Kidney (tissue), 14 donors: ENCODE measurements around the gene PPP2R3C. TPM values are rescaled to one million over a fixed set of nuclear protein-coding genes. Genes with fewer than 3 reads are reported as not detected.

Experiments used
- DNase-seq, 5 donors: peaks; one replicate each; pipeline ENCODE4 v3.0.0-alpha.2; 2013 to 2020
- FAIRE-seq: peaks from 2 replicates; lab custom pipeline; 2012; peaks lifted over from hg19 to GRCh38; lab: Jason Lieb, UNC
- H3K27ac ChIP-seq, 2 donors: one replicate each; pipeline ENCODE4 v1.7.0; 2013; ENCODE audit warnings: low read depth in 2 of 2, low read length in 2 of 2, inconsistent platforms in 1 of 2
- H3K27me3 ChIP-seq: one replicate; pipeline ENCODE4 v1.7.1; 2013; ENCODE audit warnings: low read length, inconsistent platforms; ENCODE audit not compliant: control insufficient read depth, insufficient read depth
- H3K36me3 ChIP-seq, 3 donors: one replicate each; pipeline versions ENCODE4 v1.7.0 to v1.7.1; 2013; ENCODE audit warnings: low read length in 3 of 3, control low read depth in 1 of 3, inconsistent platforms in 1 of 3; ENCODE audit not compliant: insufficient read depth in 3 of 3, control insufficient read depth in 2 of 3
- H3K4me1 ChIP-seq, 3 donors: one replicate each; pipeline versions ENCODE4 v1.7.0 to v1.7.1; 2013; ENCODE audit warnings: low read length in 3 of 3, inconsistent platforms in 1 of 3, low read depth in 1 of 3; ENCODE audit not compliant: control insufficient read depth in 2 of 3, insufficient read depth in 2 of 3
- H3K4me3 ChIP-seq, 3 donors: one replicate each; pipeline versions ENCODE4 v1.7.0 to v1.8.1; 2013; ENCODE audit warnings: low read length in 3 of 3, control low read depth in 1 of 3, inconsistent platforms in 1 of 3
- H3K9ac ChIP-seq, 3 donors: one replicate each; pipeline versions ENCODE4 v1.7.0 to v1.7.1; 2013; ENCODE audit warnings: low read length in 3 of 3, control low read depth in 1 of 3, inconsistent platforms in 1 of 3
- H3K9me3 ChIP-seq, 3 donors: one replicate each; pipeline versions ENCODE4 v1.7.0 to v1.7.1; 2013; ENCODE audit warnings: low read length in 3 of 3, control low read depth in 1 of 3, inconsistent platforms in 1 of 3; ENCODE audit not compliant: control insufficient read depth in 2 of 3, insufficient read depth in 1 of 3
- intact Hi-C: fragments of 100-400 bp; cut with DNase I; formaldehyde crosslinking; loops from one replicate; pipeline ENCODE4 v1.11.1; 2022
- polyA plus RNA-seq: library from polyadenylated mRNA; stranded (reverse); fragments of 350-450 nt; fragmentation: Illumina TruSeq; extraction: RNeasy Lipid Tissue Mini Kit (QIAGEN cat#74804); gene quantifications from one replicate; pipeline ENCODE4 v1.2.3, GENCODE V29; 2014; ENCODE audit warnings: low read depth, low replicate concordance; ENCODE audit not compliant: insufficient read depth
- total RNA-seq: library from RNA; stranded (reverse); fragmentation: NEBNext Ultra II Directional; extraction: Animal tissue kit (Norgen Biotek cat#: 25700); gene quantifications from one replicate; pipeline ENCODE4 v1.2.1, GENCODE V29; 2021
- TF ChIP-seq, protein P1 (sequence below): IDR thresholded peaks from 3 replicates; pipeline ENCODE4 v1.5.1; 2012; ENCODE audit warnings: mild to moderate bottlenecking, moderate library complexity, borderline replicate concordance; ENCODE audit not compliant: insufficient read depth; ENCODE audit errors: extremely low read depth
- donor health status: control.
- donor health status: control.
- donor health status: control.
- donor health status: control.
- donor health status: control.
- donor health status: DM: yes; HTN: yes; CAD: no.
- donor health status: Normal renal cell carcinoma (clear cell type).

PPP2R3C gene
- total and polyA plus RNA-seq, 2 donors from 2014 or later: 24.8 to 33.7 TPM

DNA sequence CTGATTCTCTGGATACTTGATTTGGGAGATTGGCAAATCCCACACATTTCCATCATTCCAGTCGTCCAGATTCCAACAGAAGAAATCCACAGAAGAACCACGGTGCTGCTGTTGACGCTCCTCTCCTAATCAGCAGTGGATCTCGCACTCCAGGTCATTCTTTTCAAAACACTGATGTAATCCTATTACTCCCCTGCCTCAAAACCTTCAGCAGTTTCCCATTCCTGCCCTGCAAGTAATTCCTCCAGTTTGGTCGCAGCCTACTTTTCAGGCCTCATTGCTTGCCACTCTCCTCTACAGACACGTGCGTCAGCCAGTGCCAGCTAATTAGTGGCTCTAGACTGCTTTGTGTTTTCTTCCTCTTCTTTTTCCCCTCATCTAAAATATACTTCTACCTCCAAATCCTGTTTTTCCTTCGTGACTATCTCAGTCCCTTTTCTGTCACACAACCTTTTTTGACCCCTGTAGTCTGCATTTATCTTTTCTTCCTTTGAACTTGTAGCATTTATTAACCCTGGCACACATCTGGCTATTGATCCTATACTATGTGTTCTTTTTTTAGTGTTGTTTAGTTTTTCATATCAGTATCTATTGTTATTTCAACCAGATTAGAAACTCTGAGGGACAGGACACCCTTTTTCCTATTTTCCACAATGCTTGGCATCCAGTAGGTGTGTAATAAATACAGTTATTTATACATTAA is 37.3 kb upstream of the PPP2R3C start:
- peaks cover 0 to 10% (median 0%) of the 10 kb centered on the region in 3 donors for H3K4me1 ChIP-seq
- H3K9ac ChIP-seq: no peak overlapping the region
- DNase-seq (peak in 4 of 5 donors; percentile 44 to 83 (median 68)), FAIRE-seq (no peak)
- H3K4me3 ChIP-seq: no peak overlapping the region
- TF ChIP-seq, protein P1, sequence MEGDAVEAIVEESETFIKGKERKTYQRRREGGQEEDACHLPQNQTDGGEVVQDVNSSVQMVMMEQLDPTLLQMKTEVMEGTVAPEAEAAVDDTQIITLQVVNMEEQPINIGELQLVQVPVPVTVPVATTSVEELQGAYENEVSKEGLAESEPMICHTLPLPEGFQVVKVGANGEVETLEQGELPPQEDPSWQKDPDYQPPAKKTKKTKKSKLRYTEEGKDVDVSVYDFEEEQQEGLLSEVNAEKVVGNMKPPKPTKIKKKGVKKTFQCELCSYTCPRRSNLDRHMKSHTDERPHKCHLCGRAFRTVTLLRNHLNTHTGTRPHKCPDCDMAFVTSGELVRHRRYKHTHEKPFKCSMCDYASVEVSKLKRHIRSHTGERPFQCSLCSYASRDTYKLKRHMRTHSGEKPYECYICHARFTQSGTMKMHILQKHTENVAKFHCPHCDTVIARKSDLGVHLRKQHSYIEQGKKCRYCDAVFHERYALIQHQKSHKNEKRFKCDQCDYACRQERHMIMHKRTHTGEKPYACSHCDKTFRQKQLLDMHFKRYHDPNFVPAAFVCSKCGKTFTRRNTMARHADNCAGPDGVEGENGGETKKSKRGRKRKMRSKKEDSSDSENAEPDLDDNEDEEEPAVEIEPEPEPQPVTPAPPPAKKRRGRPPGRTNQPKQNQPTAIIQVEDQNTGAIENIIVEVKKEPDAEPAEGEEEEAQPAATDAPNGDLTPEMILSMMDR: no peak
- no peak overlapping the region for H3K27ac ChIP-seq
- H3K36me3 ChIP-seq: peaks cover 0 to under 1% (median 0%) of the 10 kb centered on the region in 3 donors
- no peaks in the 10 kb centered on the region for H3K27me3 ChIP-seq
- H3K9me3 ChIP-seq: no peaks in the 10 kb centered on the region
- intact Hi-C loops: no loop called here

DNA sequence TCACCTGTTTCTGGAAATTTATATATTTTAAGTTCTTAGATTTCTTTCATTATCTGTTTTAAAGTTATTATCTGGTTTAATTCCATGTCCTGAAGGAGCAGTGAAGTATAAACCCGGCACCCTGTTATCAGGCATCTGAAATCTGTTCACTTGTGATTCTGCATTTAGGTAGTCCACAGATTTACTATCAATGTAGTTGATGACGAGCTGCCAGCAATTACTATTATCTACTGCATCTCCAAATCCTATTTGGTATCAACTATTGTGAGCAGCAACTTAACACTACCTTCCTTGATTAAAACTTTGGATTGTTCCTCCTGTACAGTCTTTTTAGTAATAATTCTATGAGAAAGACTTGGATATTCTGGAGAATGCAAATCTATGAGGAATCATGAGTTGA is 36.7 kb upstream of the PPP2R3C start:
- DNase-seq: no peak
- Histone ChIP-seq H3K4me3 (no peak overlapping the region), H3K27me3 (no peaks in the 10 kb centered on the region), H3K9me3 (no peaks in the 10 kb centered on the region), H3K9ac (no peak overlapping the region), H3K4me1 (peaks cover 0 to 10% (median 0%) of the 10 kb centered on the region in 3 donors), H3K36me3 (no peaks in the 10 kb centered on the region), H3K27ac (no peak overlapping the region)
- intact Hi-C loops: no loop called here
- TF ChIP-seq, protein P1: no peak
- no peak for FAIRE-seq

DNA sequence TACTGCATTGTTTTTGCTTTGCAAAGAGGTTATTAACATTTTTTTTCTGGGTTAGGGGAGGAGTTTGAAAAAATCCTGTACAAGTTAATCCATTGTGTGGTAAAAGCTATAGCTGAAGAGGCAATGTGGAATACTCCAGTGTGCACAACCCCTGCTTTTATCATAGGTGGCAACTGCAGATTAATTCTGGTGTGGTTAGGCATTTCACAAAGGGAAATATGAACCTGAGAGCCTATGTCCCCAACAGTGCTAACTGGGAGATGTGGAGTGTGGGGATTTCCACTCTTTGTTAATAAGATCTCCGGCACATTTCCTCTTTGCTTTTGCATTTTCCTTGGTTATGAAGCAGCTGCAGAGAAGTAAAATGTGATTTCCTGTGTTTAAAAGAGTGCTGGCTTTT is 34.2 kb upstream of the PPP2R3C start:
- H3K4me1 ChIP-seq: peaks cover 0 to 10% (median 0%) of the 10 kb centered on the region in 3 donors
- H3K27ac ChIP-seq: no peak overlapping the region
- H3K4me3 ChIP-seq: no peak overlapping the region
- no peaks in the 10 kb centered on the region for H3K27me3 ChIP-seq
- intact Hi-C loops: no loop called here
- FAIRE-seq (no peak), DNase-seq (peak in 1 of 5 donors; percentile 19)
- H3K9me3 ChIP-seq: no peaks in the 10 kb centered on the region
- H3K9ac ChIP-seq: no peak overlapping the region
- TF ChIP-seq, protein P1: no peak
- H3K36me3 ChIP-seq: no peaks in the 10 kb centered on the region
